Mucosa of descending colon (tissue), 3 donors: ENCODE measurements around the gene POLR1A. TPM values are rescaled to one million over a fixed set of nuclear protein-coding genes. Genes with fewer than 3 reads are reported as not detected.

ENCODE experiments used
- ATAC-seq: fragments of 200-7000 bp; cut with Tn5 transposase; one replicate; pipeline ENCODE4 v1.9.1; 2020; ENCODE audit warnings: mild to moderate bottlenecking, moderate library complexity
- DNase-seq, 3 donors: peaks; one replicate each; pipeline ENCODE4 v3.0.0-alpha.2; 2020
- H3K36me3 ChIP-seq: fragments of 200-600 bp; one replicate; pipeline ENCODE4 v1.8.0; 2021; ENCODE audit warnings: low read depth, mild to moderate bottlenecking
- H3K4me1 ChIP-seq: fragments of 200-600 bp; one replicate; pipeline ENCODE4 v1.8.0; 2021; ENCODE audit warnings: low read depth, mild to moderate bottlenecking
- H3K4me3 ChIP-seq: fragments of 200-600 bp; one replicate; pipeline ENCODE4 v1.8.0; 2021; ENCODE audit warnings: mild to moderate bottlenecking
- H3K9me3 ChIP-seq: fragments of 200-600 bp; one replicate; pipeline ENCODE4 v1.8.0; 2021; ENCODE audit warnings: mild to moderate bottlenecking
- intact Hi-C, 2 donors: fragments of 100-400 bp; cut with DNase I in 1 of 2; cut with micrococcal nuclease in 1 of 2; formaldehyde crosslinking; loops; one replicate each; pipeline versions ENCODE4 v1.11.0 to v1.11.1; 2022; cut with DNase I, micrococcal nuclease
- total RNA-seq, 3 donors: library from RNA; stranded (reverse); fragmentation: NEBNext Ultra II Directional in 2 of 3; extraction: Animal tissue kit (Norgen Biotek cat#: 25700) in 2 of 3; gene quantifications; one replicate each; pipeline versions ENCODE4 v1.2.1 to v1.2.4, GENCODE V29; 2021 to 2023
- TF ChIP-seq, protein P1 (sequence below): fragments of 200-600 bp; IDR thresholded peaks from one replicate; pipeline ENCODE4 v1.8.0; 2022; ENCODE audit warnings: antibody characterized with exemption, mild to moderate bottlenecking
- donor health status: DM: no; HTN: no; CAD: no; lungs with moderate emphysema.
- donor health status: DM: no; HTN: no; CAD: no.
- donor health status: DM: no; HTN: yes; CAD: no.

Gene POLR1A
- total RNA-seq, 3 donors from 2014 or later, result 22.8 to 29.3 (median 24.3) TPM

DNA sequence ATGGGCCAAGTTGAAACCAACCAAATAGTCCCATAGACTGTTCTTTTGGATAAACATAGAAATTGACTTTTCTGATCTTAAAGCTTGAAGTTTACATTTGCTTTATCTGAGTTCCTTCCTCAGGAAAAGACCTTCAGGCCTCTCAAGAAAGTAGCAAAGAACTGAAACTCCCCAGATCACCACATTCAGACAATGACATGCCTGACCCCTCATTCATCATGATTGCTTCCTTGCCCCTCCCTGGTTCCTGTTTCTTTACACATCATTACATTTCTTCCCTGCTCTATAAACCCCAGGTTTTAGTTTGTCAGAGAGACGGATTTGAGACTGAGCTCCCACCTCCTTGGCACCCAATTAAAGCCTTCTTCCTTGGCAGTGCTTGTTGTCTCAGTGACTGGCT, 133.3 kb downstream of the POLR1A start:
- no peak for DNase-seq
- TF ChIP-seq, protein P1, sequence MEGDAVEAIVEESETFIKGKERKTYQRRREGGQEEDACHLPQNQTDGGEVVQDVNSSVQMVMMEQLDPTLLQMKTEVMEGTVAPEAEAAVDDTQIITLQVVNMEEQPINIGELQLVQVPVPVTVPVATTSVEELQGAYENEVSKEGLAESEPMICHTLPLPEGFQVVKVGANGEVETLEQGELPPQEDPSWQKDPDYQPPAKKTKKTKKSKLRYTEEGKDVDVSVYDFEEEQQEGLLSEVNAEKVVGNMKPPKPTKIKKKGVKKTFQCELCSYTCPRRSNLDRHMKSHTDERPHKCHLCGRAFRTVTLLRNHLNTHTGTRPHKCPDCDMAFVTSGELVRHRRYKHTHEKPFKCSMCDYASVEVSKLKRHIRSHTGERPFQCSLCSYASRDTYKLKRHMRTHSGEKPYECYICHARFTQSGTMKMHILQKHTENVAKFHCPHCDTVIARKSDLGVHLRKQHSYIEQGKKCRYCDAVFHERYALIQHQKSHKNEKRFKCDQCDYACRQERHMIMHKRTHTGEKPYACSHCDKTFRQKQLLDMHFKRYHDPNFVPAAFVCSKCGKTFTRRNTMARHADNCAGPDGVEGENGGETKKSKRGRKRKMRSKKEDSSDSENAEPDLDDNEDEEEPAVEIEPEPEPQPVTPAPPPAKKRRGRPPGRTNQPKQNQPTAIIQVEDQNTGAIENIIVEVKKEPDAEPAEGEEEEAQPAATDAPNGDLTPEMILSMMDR, result no peak

DNA sequence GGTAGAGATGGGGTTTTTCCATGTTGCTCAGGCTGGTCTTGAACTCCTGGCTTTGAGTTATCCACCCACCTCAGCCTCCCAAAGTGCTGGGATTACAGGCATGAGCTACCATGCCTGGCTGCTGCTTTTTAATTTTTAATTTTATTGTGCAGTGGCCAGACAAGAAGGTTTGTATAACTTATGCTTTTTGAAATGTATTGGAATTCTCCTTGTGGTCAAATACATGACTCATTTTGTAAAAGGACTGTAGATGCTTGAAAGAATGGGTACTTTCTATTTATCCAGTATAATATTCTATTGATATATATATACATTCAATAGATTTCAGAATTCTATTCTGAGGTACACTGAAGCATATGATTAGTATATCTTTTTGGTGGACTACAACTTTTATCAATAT, 134.3 kb downstream of the POLR1A start:
- DNase-seq (no peak), ATAC-seq (no peak)
- Histone ChIP-seq H3K4me1 (no peaks in the 10 kb centered on the region), H3K4me3 (no peak overlapping the region), H3K9me3 (no peaks in the 10 kb centered on the region), H3K36me3 (no peaks in the 10 kb centered on the region)
- intact Hi-C loops, result no loop called here
- TF ChIP-seq, protein P1, result no peak

More for the DNA sequence above, 133.3 kb downstream of the POLR1A start:
- ATAC-seq, result no peak
- H3K4me3 ChIP-seq, result no peak overlapping the region
- no peaks in the 10 kb centered on the region for H3K9me3 ChIP-seq
- no peaks in the 10 kb centered on the region for H3K36me3 ChIP-seq
- no peaks in the 10 kb centered on the region for H3K4me1 ChIP-seq
- intact Hi-C loops, result no loop called here

Other genes with a start within 250 kb of the POLR1A start
- 10 to 100 TPM in 1 of 3 donors, 1 to 10 TPM in 2; 5.0 to 19.0 (median 5.4) TPM for gene ST3GAL5, start 216.9 kb downstream of the POLR1A start, total RNA-seq
- gene PTCD3, start 349 bp upstream of the POLR1A start, total RNA-seq, result 10 to 100 TPM; 89.3 to 90.5 (median 90.4) TPM
- 100 to 1,000 TPM; 106 to 121 (median 107) TPM for gene IMMT, start 89.6 kb upstream of the POLR1A start, total RNA-seq
- gene MRPL35, start 93.6 kb upstream of the POLR1A start, total RNA-seq, result 10 to 100 TPM; 61.6 to 86.7 (median 75.3) TPM
- gene REEP1, start 231.7 kb upstream of the POLR1A start, total RNA-seq, result 10 to 100 TPM in 1 of 3 donors, 1 to 10 TPM in 2; 3.8 to 50.3 (median 6.1) TPM